ENCODE measurements around the gene KLK2. TPM values are rescaled to one million over a fixed set of nuclear protein-coding genes. Genes with fewer than 3 reads are reported as not detected.

KLK2 gene
- total RNA-seq, 1 donor from 2014 or later = not detected

GRCh38 chr19:50831026-50831396 lies 42.2 kb upstream of the KLK2 start:
- peaks cover 2% of the 10 kb centered on the region for H3K27me3 ChIP-seq (ENCODE audit: control insufficient read depth, insufficient read depth, low read length)
- H3K4me3 ChIP-seq (ENCODE audit: low read depth, low read length) = no peak overlapping the region
- H3K36me3 ChIP-seq (ENCODE audit: control insufficient read depth, insufficient read depth, low read length) = no peaks in the 10 kb centered on the region
- no peak for TF ChIP-seq CTCF (IDR thresholded peaks at IDR 0.05; ENCODE audit: insufficient read depth, low read length, poor library complexity, severe bottlenecking)
- DNase-seq (ENCODE audit: low read depth) = no peak

GRCh38 chr19:50832666-50833065 lies 40.6 kb upstream of the KLK2 start:
- no peak for DNase-seq (ENCODE audit: low read depth)
- no peak overlapping the region for H3K4me3 ChIP-seq (ENCODE audit: low read depth, low read length)
- TF ChIP-seq CTCF (IDR thresholded peaks at IDR 0.05; ENCODE audit: insufficient read depth, low read length, poor library complexity, severe bottlenecking) = no peak
- H3K27me3 ChIP-seq (ENCODE audit: control insufficient read depth, insufficient read depth, low read length) = peaks cover 4% of the 10 kb centered on the region
- no peaks in the 10 kb centered on the region for H3K36me3 ChIP-seq (ENCODE audit: control insufficient read depth, insufficient read depth, low read length)

GRCh38 chr19:50833117-50833801 lies 40.0 kb upstream of the KLK2 start, which contains the start of gene KLK15:
Gene KLK15, minus strand, starts transcription at chr19:50833574. Its CDS starts 2,082 bp downstream, at chr19:50831492.
- Histone ChIP-seq H3K27me3 (ENCODE audit: control insufficient read depth, insufficient read depth, low read length) (peaks cover 4% of the 10 kb centered on the region), H3K4me3 (ENCODE audit: low read depth, low read length) (no peak within 1 kb of the TSS), H3K36me3 (ENCODE audit: control insufficient read depth, insufficient read depth, low read length) (no peaks in the 10 kb centered on the region)
- DNase-seq (ENCODE audit: low read depth) = no peak
- TF ChIP-seq CTCF (IDR thresholded peaks at IDR 0.05; ENCODE audit: insufficient read depth, low read length, poor library complexity, severe bottlenecking) = no peak

- no peak for DNase-seq (ENCODE audit: low read depth)
- H3K4me3 ChIP-seq (ENCODE audit: low read depth, low read length) = no peak overlapping the region
- TF ChIP-seq CTCF (IDR thresholded peaks at IDR 0.05; ENCODE audit: insufficient read depth, low read length, poor library complexity, severe bottlenecking) = no peak
- no peaks in the 10 kb centered on the region for H3K36me3 ChIP-seq (ENCODE audit: control insufficient read depth, insufficient read depth, low read length)
- H3K27me3 ChIP-seq (ENCODE audit: control insufficient read depth, insufficient read depth, low read length) = peaks cover 4% of the 10 kb centered on the region
These were observed 39.5 kb upstream of the KLK2 start for GRCh38 chr19:50833802-50834167.

GRCh38 chr19:50835103-50835784 lies 38.0 kb upstream of the KLK2 start:
- DNase-seq (ENCODE audit: low read depth) = no peak
- Histone ChIP-seq H3K27me3 (ENCODE audit: control insufficient read depth, insufficient read depth, low read length) (peaks cover 4% of the 10 kb centered on the region), H3K36me3 (ENCODE audit: control insufficient read depth, insufficient read depth, low read length) (no peaks in the 10 kb centered on the region), H3K4me3 (ENCODE audit: low read depth, low read length) (peak overlapping the region; percentile 65)
- TF ChIP-seq CTCF (IDR thresholded peaks at IDR 0.05; ENCODE audit: insufficient read depth, low read length, poor library complexity, severe bottlenecking) = no peak
